Mammary epithelial cell (primary cell): Measurements from ENCODE around the gene PPP2R3A.

Experiments used
- EZH2 ChIP-seq: IDR thresholded peaks from 2 replicates; pipeline ENCODE4 v1.6.1; 2012; ENCODE audit warnings: low read length, inconsistent platforms, borderline replicate concordance
- TF ChIP-seq, protein P1 (sequence below), 2 donors: IDR thresholded peaks in 1 of 2; conservative IDR thresholded peaks in 1 of 2; 2 replicates each; pipeline ENCODE4 v1.5.1; 2011 to 2012; ENCODE audit warnings: inconsistent platforms in 2 of 2, low read length in 2 of 2, mild to moderate bottlenecking in 2 of 2, control low read depth in 1 of 2, low read depth in 1 of 2; ENCODE audit not compliant: insufficient read depth in 1 of 2; ENCODE audit errors: extremely low read depth in 1 of 2

DNA sequence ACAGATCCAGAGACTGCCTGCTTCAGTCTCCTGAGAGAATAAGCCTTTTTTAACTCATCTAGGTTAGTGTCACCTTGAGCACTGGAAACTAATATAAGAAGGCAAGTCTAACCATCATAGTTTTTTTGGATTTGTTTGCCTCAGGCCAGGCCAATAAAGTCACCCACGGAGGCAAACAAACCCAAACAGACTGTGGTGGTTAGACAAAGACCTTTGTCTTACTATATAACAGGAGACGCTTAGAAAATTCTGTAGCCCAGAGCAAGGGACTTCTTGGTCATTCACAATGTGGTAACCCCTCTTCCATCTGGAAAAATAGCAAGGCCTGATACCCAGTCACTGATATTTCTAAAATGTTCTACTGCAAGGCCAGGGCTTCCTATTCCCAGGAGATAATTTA, 45.3 kb upstream of the PPP2R3A start:
- TF ChIP-seq, protein P1, sequence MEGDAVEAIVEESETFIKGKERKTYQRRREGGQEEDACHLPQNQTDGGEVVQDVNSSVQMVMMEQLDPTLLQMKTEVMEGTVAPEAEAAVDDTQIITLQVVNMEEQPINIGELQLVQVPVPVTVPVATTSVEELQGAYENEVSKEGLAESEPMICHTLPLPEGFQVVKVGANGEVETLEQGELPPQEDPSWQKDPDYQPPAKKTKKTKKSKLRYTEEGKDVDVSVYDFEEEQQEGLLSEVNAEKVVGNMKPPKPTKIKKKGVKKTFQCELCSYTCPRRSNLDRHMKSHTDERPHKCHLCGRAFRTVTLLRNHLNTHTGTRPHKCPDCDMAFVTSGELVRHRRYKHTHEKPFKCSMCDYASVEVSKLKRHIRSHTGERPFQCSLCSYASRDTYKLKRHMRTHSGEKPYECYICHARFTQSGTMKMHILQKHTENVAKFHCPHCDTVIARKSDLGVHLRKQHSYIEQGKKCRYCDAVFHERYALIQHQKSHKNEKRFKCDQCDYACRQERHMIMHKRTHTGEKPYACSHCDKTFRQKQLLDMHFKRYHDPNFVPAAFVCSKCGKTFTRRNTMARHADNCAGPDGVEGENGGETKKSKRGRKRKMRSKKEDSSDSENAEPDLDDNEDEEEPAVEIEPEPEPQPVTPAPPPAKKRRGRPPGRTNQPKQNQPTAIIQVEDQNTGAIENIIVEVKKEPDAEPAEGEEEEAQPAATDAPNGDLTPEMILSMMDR (conservative IDR thresholded peaks at IDR 0.05 in 1 of 2, IDR thresholded peaks at IDR 0.05 in 1 of 2; ENCODE audit: extremely low read depth in 1 of 2, insufficient read depth in 1 of 2, low read depth in 1 of 2, low read length in 2 of 2), result no peak
- TF ChIP-seq EZH2, result no peak
